ENCODE measurements around the gene RDH8. TPM values are rescaled to one million over a fixed set of nuclear protein-coding genes. Genes with fewer than 3 reads are reported as not detected.

Gene RDH8
- total RNA-seq, 4 donors from 2014 or later, result not detected

GRCh38 chr19:10036601-10037071 is 23.4 kb downstream of the RDH8 start:
- ATAC-seq (ENCODE audit: low FRiP score), result no peak
- DNase-seq (ENCODE audit: low spot score), result no peak
- TF ChIP-seq CTCF (IDR thresholded peaks at IDR 0.05), result no peak

- no peak for ATAC-seq (ENCODE audit: low FRiP score)
- DNase-seq (ENCODE audit: low spot score), result no peak
- no peak for TF ChIP-seq CTCF (IDR thresholded peaks at IDR 0.05)
Observed at GRCh38 chr19:10037367-10037766, 24.1 kb downstream of the RDH8 start.

- ATAC-seq (ENCODE audit: low FRiP score) (no peak), DNase-seq (ENCODE audit: low spot score) (no peak)
- TF ChIP-seq CTCF (IDR thresholded peaks at IDR 0.05), result no peak
Observed at GRCh38 chr19:10037809-10038208, 24.5 kb downstream of the RDH8 start.

- TF ChIP-seq CTCF (IDR thresholded peaks at IDR 0.05), result no peak
- no peak for DNase-seq (ENCODE audit: low spot score)
- ATAC-seq (ENCODE audit: low FRiP score), result no peak
Observed at GRCh38 chr19:10043286-10043927, 30.1 kb downstream of the RDH8 start.

- no peak for TF ChIP-seq CTCF (IDR thresholded peaks at IDR 0.05)
- no peak for DNase-seq (ENCODE audit: low spot score)
- no peak for ATAC-seq (ENCODE audit: low FRiP score)
Observed at GRCh38 chr19:10044390-10044789, 31.1 kb downstream of the RDH8 start.

GRCh38 chr19:10045371-10045770 is 32.1 kb downstream of the RDH8 start:
- no peak for TF ChIP-seq CTCF (IDR thresholded peaks at IDR 0.05)
- ATAC-seq (ENCODE audit: low FRiP score), result no peak
- no peak for DNase-seq (ENCODE audit: low spot score)

GRCh38 chr19:10049626-10050025 is 36.3 kb downstream of the RDH8 start:
- no peak for ATAC-seq (ENCODE audit: low FRiP score)
- no peak for DNase-seq (ENCODE audit: low spot score)

More at GRCh38 chr19:10049626-10050025, 36.3 kb downstream of the RDH8 start:
- TF ChIP-seq CTCF (IDR thresholded peaks at IDR 0.05), result no peak

Measured in omental fat pad (tissue), 4 donors.